Hepatocyte (in vitro differentiated cells): ENCODE results near the gene THOP1.

ENCODE experiments used
- CTCF ChIP-seq: fragments of 200-600 bp; sonication (generic); IDR thresholded peaks from 2 replicates; pipeline ENCODE4 v1.5.1; 2016; ENCODE audit warnings: antibody characterized with exemption, mild to moderate bottlenecking; ENCODE audit not compliant: poor library complexity
- EZH2 ChIP-seq: fragments of 200-600 bp; sonication (generic); IDR thresholded peaks from 2 replicates; pipeline ENCODE4 v1.6.1; 2016; ENCODE audit warnings: antibody characterized with exemption, mild to moderate bottlenecking, borderline replicate concordance
- EZH2phosphoT487 ChIP-seq: fragments of 200-600 bp; sonication (generic); IDR thresholded peaks from one replicate; pipeline ENCODE4 v1.6.1; 2018; ENCODE audit warnings: antibody characterized with exemption, mild to moderate bottlenecking, low read depth, moderate library complexity; ENCODE audit not compliant: unreplicated experiment, severe bottlenecking

GRCh38 chr19:2783781-2784145 lies 1.5 kb upstream of the THOP1 start:
- TF ChIP-seq CTCF (no peak), EZH2phosphoT487 (no peak), EZH2 (no peak)
